GM12878 (cell line): ENCODE measurements around the gene ZNF511. TPM values are rescaled to one million over a fixed set of nuclear protein-coding genes. Genes with fewer than 3 reads are reported as not detected.

Experiments used
- ATAC-seq: fragments of 200-7000 bp; cut with Tn5 transposase; 3 replicates; pipeline ENCODE4 v1.9.1; 2020; ENCODE audit warnings: mild to moderate bottlenecking, moderate library complexity
- BruUV-seq: library from RNA; stranded (reverse); fragments of 400-500 nt; replicated peaks from 2 replicates; lab custom pipeline; 2021; lab: Mats Ljungman, UMichigan
- CTCF ChIA-PET: fragments of 300-600 bp; sonication (Branson Sonifier 250); formaldehyde crosslinking; extraction: SDS; loops from one replicate; lab custom pipeline; 2021; ENCODE audit warnings: inconsistent platforms; lab: Yijun Ruan, JAX
- POLR2A ChIA-PET: fragments of 350-600 bp; formaldehyde crosslinking; extraction: SDS; loops from one replicate; lab custom pipeline; 2021; ENCODE audit warnings: inconsistent platforms; lab: Charles Lee
- RAD21 ChIA-PET: fragments of 300-600 bp; sonication (Branson Sonifier 250); formaldehyde crosslinking; loops from one replicate; lab custom pipeline; 2023; ENCODE audit warnings: antibody characterized with exemption; ENCODE audit not compliant: unreplicated experiment; lab: Charles Lee
- SMC1A ChIA-PET: fragments of 300-600 bp; sonication (Branson Sonifier 250); formaldehyde crosslinking; loops from one replicate; lab custom pipeline; 2023; ENCODE audit not compliant: unreplicated experiment, uncharacterized antibody; lab: Charles Lee
- DNase-seq: peaks from one replicate; pipeline ENCODE4 v3.0.0-alpha.2; 2011; ENCODE audit warnings: low read depth, low spot score
- FAIRE-seq: peaks from 3 replicates; lab custom pipeline; 2011; peaks lifted over from hg19 to GRCh38; lab: Jason Lieb, UNC
- H2AFZ ChIP-seq: 2 replicates; pipeline ENCODE4 v1.6.0; 2011; ENCODE audit warnings: low read depth, low read length, control low read depth; ENCODE audit not compliant: control insufficient read depth
- H3K27ac ChIP-seq: 2 replicates; pipeline ENCODE4 v1.5.1; 2011; ENCODE audit warnings: control low read depth; ENCODE audit not compliant: control insufficient read depth, insufficient read depth
- H3K27me3 ChIP-seq, 2 experiments: replicated peaks in 1 of 2; 2 replicates each; pipeline versions ENCODE4 v1.6.0 to v1.6.1; 2011; ENCODE audit warnings: low read length in 1 of 2; ENCODE audit not compliant: control insufficient read depth in 2 of 2, insufficient read depth in 2 of 2
- H3K36me3 ChIP-seq, 2 experiments: 2 replicates each; pipeline ENCODE4 v1.5.1; 2011; ENCODE audit warnings: low read length in 1 of 2; ENCODE audit not compliant: control insufficient read depth in 2 of 2, insufficient read depth in 2 of 2
- H3K4me1 ChIP-seq: 2 replicates; pipeline ENCODE4 v1.6.1; 2011; ENCODE audit warnings: mild to moderate bottlenecking, low read length, moderate library complexity, mixed read lengths; ENCODE audit not compliant: control insufficient read depth, insufficient read depth
- H3K4me2 ChIP-seq: 2 replicates; pipeline ENCODE4 v1.6.0; 2011; ENCODE audit warnings: control low read depth; ENCODE audit not compliant: control insufficient read depth, insufficient read depth
- H3K4me3 ChIP-seq: fragments of 200-600 bp; sonication (generic); 2 replicates; pipeline ENCODE4 v1.5.1; 2016
- H3K79me2 ChIP-seq: 2 replicates; pipeline ENCODE4 v1.6.0; 2011; ENCODE audit warnings: low read length; ENCODE audit not compliant: control insufficient read depth, insufficient read depth
- H3K9ac ChIP-seq: 2 replicates; pipeline ENCODE4 v1.8.0; 2011; ENCODE audit warnings: low read length, control low read depth, mixed read lengths; ENCODE audit not compliant: control insufficient read depth, insufficient read depth
- H3K9me3 ChIP-seq: replicated peaks from 3 replicates; pipeline ENCODE4 v1.5.1; 2011; ENCODE audit warnings: mild to moderate bottlenecking, low read length; ENCODE audit not compliant: control insufficient read depth, insufficient read depth
- H4K20me1 ChIP-seq: 2 replicates; pipeline ENCODE4 v1.6.0; 2011; ENCODE audit not compliant: control insufficient read depth, insufficient read depth
- ETV6 ChIP-seq, 2 experiments: fragments of 450-650 bp in 1 of 2; IDR thresholded peaks in 1 of 2; conservative IDR thresholded peaks in 1 of 2; 2 replicates each; pipeline ENCODE4 v1.6.1; 2014; ENCODE audit warnings: antibody characterized with exemption in 1 of 2, borderline replicate concordance in 1 of 2, low read depth in 1 of 2, mild to moderate bottlenecking in 1 of 2, moderate library complexity in 1 of 2
- HDAC2 ChIP-seq: fragments of 200-600 bp; sonication (generic); IDR thresholded peaks from 2 replicates; pipeline ENCODE4 v1.6.1; 2017
- MXI1 ChIP-seq: fragments of 150-350 bp; IDR thresholded peaks from 2 replicates; pipeline ENCODE4 v1.6.1; 2011; ENCODE audit warnings: low read depth, mild to moderate bottlenecking, inconsistent platforms, low read length, improper control_type of control experiment
- MYC ChIP-seq: IDR thresholded peaks from 2 replicates; pipeline ENCODE4 v1.6.1; 2011; ENCODE audit warnings: mild to moderate bottlenecking, low read length, moderate library complexity, inconsistent platforms; ENCODE audit not compliant: insufficient read depth, insufficient replicate concordance, insufficient read length, severe bottlenecking
- POLR2AphosphoS5 ChIP-seq: IDR thresholded peaks from 2 replicates; pipeline ENCODE4 v1.6.1; 2011; ENCODE audit warnings: mild to moderate bottlenecking, low read length, inconsistent platforms
- SRF ChIP-seq, 2 experiments: IDR thresholded peaks; 2 replicates each; pipeline ENCODE4 v1.6.1; 2011; ENCODE audit warnings: low read depth in 2 of 2, low read length in 2 of 2, mild to moderate bottlenecking in 1 of 2, moderate library complexity in 1 of 2
- WGBS: methylation state at CpG from one replicate; pipeline ENCODE4 v1.1.6; 2016; ENCODE audit warnings: low lambda C conversion rate; ENCODE audit not compliant: insufficient replicate concordance, insufficient coverage; ENCODE audit errors: missing lambda C conversion rate; 5-methylcytosine and 5-hydroxymethylcytosine counted together
- in situ Hi-C: fragments of 300-500 bp; cut with MboI; formaldehyde crosslinking; loops from 9 replicates; pipeline ENCODE4 v1.14.3; 2018; ENCODE audit warnings: mixed read lengths
- intact Hi-C: fragments of 100-400 bp; cut with micrococcal nuclease; formaldehyde crosslinking; loops from one replicate; pipeline ENCODE4 v1.14.2; 2022; ENCODE audit not compliant: unreplicated experiment
- polyA plus RNA-seq, 11 experiments: library from polyadenylated mRNA; depleted of rRNA in 4 of 11; unstranded in 6 of 11; stranded (reverse) in 5 of 11; fragments of >200 nt; fragmentation: Nextera tagmentation in 4 of 11; fragmentation: Illumina TruSeq in 1 of 11; extraction: Ambion mirVana in 4 of 11; extraction: Trizol in 1 of 11; gene quantifications; 1 replicate in 1 of 11; 2 replicates in 10 of 11; pipeline versions ENCODE4 v1.2.1 to v1.2.3, GENCODE V29; 2011 to 2016; ENCODE audit warnings: inconsistent platforms in 2 of 11, missing spikeins in 2 of 11, low read depth in 1 of 11
- total RNA-seq, 4 experiments: library from RNA; depleted of rRNA in 3 of 4; stranded (reverse); fragments of >200 nt in 3 of 4; fragmentation: Illumina TruSeq in 1 of 4; extraction: Trizol in 1 of 4; gene quantifications; 2 replicates each; pipeline versions ENCODE4 v1.2.1 to v1.2.3, GENCODE V29; 2013 to 2021
- TF ChIP-seq, protein P1 (sequence below): IDR thresholded peaks from 2 replicates; pipeline ENCODE4 v1.6.1; 2011; ENCODE audit warnings: mild to moderate bottlenecking, low read depth, low read length, moderate library complexity; ENCODE audit not compliant: insufficient replicate concordance
- TF ChIP-seq, protein P2 (sequence below): fragments of 450-650 bp; IDR thresholded peaks from 2 replicates; pipeline ENCODE4 v1.6.1; 2017; ENCODE audit warnings: mild to moderate bottlenecking, low read depth, inconsistent platforms; ENCODE audit not compliant: poor library complexity, severe bottlenecking
- TF ChIP-seq, protein P3 (sequence below): fragments of 450-650 bp; IDR thresholded peaks from 2 replicates; pipeline ENCODE4 v1.6.1; 2017; ENCODE audit warnings: antibody characterized with exemption, mild to moderate bottlenecking, moderate library complexity
- TF ChIP-seq, protein P4 (sequence below): fragments of 450-650 bp; IDR thresholded peaks from 2 replicates; pipeline ENCODE4 v1.6.1; 2017; ENCODE audit warnings: mild to moderate bottlenecking

The ZNF511 gene
- total and polyA plus RNA-seq, 10 of the 15 experiments (the other 5 are each of a cell fraction or from before 2014, with no cell fraction given), result 0.58 to 110 (median 32.0) TPM

DNA sequence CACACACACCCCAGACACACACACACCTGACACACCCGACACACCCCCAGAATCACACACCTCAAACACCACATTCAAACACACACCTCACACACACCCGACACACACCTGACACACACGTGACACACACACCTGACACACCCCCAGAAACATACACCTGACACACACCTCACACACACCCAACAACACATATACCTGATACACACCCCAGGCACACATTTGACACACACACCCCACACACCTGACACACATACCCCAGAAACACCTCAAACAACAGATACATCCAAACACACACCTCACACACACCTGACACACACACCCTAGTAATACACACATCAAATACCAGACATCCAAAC is 28.6 kb downstream of the ZNF511 start (continued):
- TF ChIP-seq, protein P1, sequence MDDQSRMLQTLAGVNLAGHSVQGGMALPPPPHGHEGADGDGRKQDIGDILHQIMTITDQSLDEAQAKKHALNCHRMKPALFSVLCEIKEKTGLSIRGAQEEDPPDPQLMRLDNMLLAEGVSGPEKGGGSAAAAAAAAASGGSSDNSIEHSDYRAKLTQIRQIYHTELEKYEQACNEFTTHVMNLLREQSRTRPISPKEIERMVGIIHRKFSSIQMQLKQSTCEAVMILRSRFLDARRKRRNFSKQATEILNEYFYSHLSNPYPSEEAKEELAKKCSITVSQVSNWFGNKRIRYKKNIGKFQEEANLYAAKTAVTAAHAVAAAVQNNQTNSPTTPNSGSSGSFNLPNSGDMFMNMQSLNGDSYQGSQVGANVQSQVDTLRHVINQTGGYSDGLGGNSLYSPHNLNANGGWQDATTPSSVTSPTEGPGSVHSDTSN, result no peak
- TF ChIP-seq MXI1 (no peak), SRF (IDR thresholded peaks at IDR 0.05; ENCODE audit: low read depth in 2 of 2, low read length in 2 of 2) (no peak)
- TF ChIP-seq, all 136 proteins: peak for 0

DNA sequence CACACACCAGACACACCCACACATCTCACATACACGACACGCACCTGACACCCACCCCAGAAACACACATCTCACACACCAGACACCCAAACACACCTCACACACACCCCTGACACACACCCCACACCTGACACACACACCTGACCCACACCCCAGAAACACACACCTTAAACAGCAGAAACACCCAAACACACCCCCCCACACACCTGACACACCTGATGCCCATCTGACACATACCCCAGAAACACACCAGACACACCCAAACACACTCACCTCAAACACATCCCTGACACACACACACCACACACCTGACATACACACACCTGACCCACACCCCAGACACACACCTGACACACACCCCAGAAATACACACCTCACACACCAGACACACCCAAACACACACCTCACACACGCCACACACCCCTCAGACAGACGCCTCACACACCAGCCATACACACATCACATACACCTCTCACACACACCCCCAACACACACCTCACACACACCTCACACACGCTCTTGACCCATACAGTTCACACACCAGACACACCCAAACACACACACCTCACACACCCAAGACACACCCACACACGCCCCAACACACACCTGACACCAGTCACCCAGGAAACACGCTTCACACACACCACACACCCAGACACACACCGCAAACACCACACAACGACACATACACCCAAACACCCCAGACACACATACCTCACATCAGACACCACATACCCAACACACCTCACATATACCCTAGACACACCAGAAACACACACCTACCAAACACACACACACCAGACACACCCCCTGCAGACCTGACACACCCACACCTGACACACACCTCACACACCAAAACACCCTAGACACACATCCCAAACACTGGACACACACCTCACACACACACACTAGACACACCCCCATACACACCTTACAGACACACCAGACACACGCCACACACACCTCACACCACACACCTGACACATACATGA is 29.7 kb downstream of the ZNF511 start:
- no peak for ATAC-seq
- no peak overlapping the region for H3K9ac ChIP-seq
- ChIA-PET POLR2A (no interaction called here), CTCF (no interaction called here), RAD21 (no interaction called here), SMC1A (no interaction called here)
- no peak overlapping the region for H2AFZ ChIP-seq
- no peaks in the 10 kb centered on the region; the same call in 2 of the 3 replicates for H3K9me3 ChIP-seq
- no peak for DNase-seq
- no peak overlapping the region for H3K4me2 ChIP-seq
- no peak overlapping the region for H3K4me3 ChIP-seq
- intact Hi-C loops, result no loop called here
- H3K36me3 ChIP-seq, result no peaks in the 10 kb centered on the region
- FAIRE-seq, result no peak
- H4K20me1 ChIP-seq, result no peaks in the 10 kb centered on the region
- H3K79me2 ChIP-seq, result no peaks in the 10 kb centered on the region
- peaks cover 5 to 9% of the 10 kb centered on the region in 2 experiments for H3K27me3 ChIP-seq
- 51% methylated on average over 10 of the region's 10 CpGs for WGBS
- in situ Hi-C loops, result no loop called here
- no TSS peak for BruUV-seq
- H3K27ac ChIP-seq, result no peak overlapping the region
- H3K4me1 ChIP-seq, result no peaks in the 10 kb centered on the region
- TF ChIP-seq, protein P2, sequence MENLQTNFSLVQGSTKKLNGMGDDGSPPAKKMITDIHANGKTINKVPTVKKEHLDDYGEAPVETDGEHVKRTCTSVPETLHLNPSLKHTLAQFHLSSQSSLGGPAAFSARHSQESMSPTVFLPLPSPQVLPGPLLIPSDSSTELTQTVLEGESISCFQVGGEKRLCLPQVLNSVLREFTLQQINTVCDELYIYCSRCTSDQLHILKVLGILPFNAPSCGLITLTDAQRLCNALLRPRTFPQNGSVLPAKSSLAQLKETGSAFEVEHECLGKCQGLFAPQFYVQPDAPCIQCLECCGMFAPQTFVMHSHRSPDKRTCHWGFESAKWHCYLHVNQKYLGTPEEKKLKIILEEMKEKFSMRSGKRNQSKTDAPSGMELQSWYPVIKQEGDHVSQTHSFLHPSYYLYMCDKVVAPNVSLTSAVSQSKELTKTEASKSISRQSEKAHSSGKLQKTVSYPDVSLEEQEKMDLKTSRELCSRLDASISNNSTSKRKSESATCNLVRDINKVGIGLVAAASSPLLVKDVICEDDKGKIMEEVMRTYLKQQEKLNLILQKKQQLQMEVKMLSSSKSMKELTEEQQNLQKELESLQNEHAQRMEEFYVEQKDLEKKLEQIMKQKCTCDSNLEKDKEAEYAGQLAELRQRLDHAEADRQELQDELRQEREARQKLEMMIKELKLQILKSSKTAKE, result no peak
- TF ChIP-seq ETV6 (conservative IDR thresholded peaks at IDR 0.05 in 1 of 2, IDR thresholded peaks at IDR 0.05 in 1 of 2; ENCODE audit: borderline replicate concordance in 1 of 2, low read depth in 1 of 2) (no peak), HDAC2 (no peak), MYC (no peak), POLR2AphosphoS5 (no peak)
- TF ChIP-seq, protein P3, sequence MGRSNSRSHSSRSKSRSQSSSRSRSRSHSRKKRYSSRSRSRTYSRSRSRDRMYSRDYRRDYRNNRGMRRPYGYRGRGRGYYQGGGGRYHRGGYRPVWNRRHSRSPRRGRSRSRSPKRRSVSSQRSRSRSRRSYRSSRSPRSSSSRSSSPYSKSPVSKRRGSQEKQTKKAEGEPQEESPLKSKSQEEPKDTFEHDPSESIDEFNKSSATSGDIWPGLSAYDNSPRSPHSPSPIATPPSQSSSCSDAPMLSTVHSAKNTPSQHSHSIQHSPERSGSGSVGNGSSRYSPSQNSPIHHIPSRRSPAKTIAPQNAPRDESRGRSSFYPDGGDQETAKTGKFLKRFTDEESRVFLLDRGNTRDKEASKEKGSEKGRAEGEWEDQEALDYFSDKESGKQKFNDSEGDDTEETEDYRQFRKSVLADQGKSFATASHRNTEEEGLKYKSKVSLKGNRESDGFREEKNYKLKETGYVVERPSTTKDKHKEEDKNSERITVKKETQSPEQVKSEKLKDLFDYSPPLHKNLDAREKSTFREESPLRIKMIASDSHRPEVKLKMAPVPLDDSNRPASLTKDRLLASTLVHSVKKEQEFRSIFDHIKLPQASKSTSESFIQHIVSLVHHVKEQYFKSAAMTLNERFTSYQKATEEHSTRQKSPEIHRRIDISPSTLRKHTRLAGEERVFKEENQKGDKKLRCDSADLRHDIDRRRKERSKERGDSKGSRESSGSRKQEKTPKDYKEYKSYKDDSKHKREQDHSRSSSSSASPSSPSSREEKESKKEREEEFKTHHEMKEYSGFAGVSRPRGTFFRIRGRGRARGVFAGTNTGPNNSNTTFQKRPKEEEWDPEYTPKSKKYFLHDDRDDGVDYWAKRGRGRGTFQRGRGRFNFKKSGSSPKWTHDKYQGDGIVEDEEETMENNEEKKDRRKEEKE, result no peak
- TF ChIP-seq, protein P4, sequence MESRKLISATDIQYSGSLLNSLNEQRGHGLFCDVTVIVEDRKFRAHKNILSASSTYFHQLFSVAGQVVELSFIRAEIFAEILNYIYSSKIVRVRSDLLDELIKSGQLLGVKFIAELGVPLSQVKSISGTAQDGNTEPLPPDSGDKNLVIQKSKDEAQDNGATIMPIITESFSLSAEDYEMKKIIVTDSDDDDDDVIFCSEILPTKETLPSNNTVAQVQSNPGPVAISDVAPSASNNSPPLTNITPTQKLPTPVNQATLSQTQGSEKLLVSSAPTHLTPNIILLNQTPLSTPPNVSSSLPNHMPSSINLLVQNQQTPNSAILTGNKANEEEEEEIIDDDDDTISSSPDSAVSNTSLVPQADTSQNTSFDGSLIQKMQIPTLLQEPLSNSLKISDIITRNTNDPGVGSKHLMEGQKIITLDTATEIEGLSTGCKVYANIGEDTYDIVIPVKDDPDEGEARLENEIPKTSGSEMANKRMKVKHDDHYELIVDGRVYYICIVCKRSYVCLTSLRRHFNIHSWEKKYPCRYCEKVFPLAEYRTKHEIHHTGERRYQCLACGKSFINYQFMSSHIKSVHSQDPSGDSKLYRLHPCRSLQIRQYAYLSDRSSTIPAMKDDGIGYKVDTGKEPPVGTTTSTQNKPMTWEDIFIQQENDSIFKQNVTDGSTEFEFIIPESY, result no peak
